CD4-positive, CD25-positive, alpha-beta regulatory T cell (primary cell): ENCODE measurements around the gene CD300LD. TPM values are rescaled to one million over a fixed set of nuclear protein-coding genes. Genes with fewer than 3 reads are reported as not detected.
A peak's percentile ranks its signal among the peaks of the same experiment; 100 is the strongest.
"Not testable (repeated sequence)": the region's sequence is repeated elsewhere in the genome, so short reads cannot be mapped to it uniquely, and the experiment has no call there.

Source experiments
- ATAC-seq, 2 donors: fragments of 150-1000 bp; cut with Tn5 transposase; one replicate each; pipeline ENCODE4 v1.10.0; 2021; ENCODE audit warnings: low read depth in 2 of 2, moderate number of reproducible peaks in 2 of 2, moderate library complexity in 1 of 2
- DNase-seq, 3 donors: peaks; one replicate each; pipeline versions ENCODE4 v3.0.0 to v3.0.0-alpha.2; 2012 to 2022; ENCODE audit warnings: mixed read lengths in 1 of 3
- H3K27ac ChIP-seq: one replicate; pipeline ENCODE4 v1.7.0; 2013; ENCODE audit warnings: mild to moderate bottlenecking, low read length; ENCODE audit not compliant: insufficient read depth, poor library complexity, severe bottlenecking
- H3K27me3 ChIP-seq: one replicate; pipeline ENCODE4 v1.7.0; 2013; ENCODE audit warnings: low read length; ENCODE audit not compliant: control insufficient read depth, insufficient read depth
- H3K36me3 ChIP-seq: one replicate; pipeline ENCODE4 v1.7.0; 2013; ENCODE audit warnings: mild to moderate bottlenecking, low read length, moderate library complexity; ENCODE audit not compliant: control insufficient read depth, insufficient read depth
- H3K4me1 ChIP-seq: 2 replicates; pipeline ENCODE4 v1.7.0; 2013; ENCODE audit warnings: mild to moderate bottlenecking, low read length; ENCODE audit not compliant: insufficient read depth, control insufficient read depth, poor library complexity, severe bottlenecking
- H3K4me3 ChIP-seq: one replicate; pipeline ENCODE4 v1.7.0; 2013; ENCODE audit warnings: low read depth, mild to moderate bottlenecking, low read length, moderate library complexity
- H3K9me3 ChIP-seq, 2 experiments: 1 replicate in 1 of 2; 2 replicates in 1 of 2; pipeline ENCODE4 v1.7.0; 2013; ENCODE audit warnings: low read length in 2 of 2, mild to moderate bottlenecking in 1 of 2, moderate library complexity in 1 of 2; ENCODE audit not compliant: control insufficient read depth in 2 of 2
- H3K27ac Mint-ChIP-seq, 3 donors: one replicate each; pipeline ENCODE4 v1.8.0; 2020 to 2022; ENCODE audit warnings: mild to moderate bottlenecking in 3 of 3, mixed read lengths in 3 of 3, moderate library complexity in 2 of 3
- H3K27me3 Mint-ChIP-seq: one replicate; pipeline ENCODE4 v1.8.0; 2022; ENCODE audit warnings: mild to moderate bottlenecking, mixed read lengths
- H3K36me3 Mint-ChIP-seq: one replicate; pipeline ENCODE4 v1.8.0; 2020; ENCODE audit warnings: mixed read lengths
- H3K4me1 Mint-ChIP-seq, 4 donors: one replicate each; pipeline ENCODE4 v1.8.0; 2020 to 2022; ENCODE audit warnings: mixed read lengths in 4 of 4, mild to moderate bottlenecking in 1 of 4
- H3K4me3 Mint-ChIP-seq, 4 donors: one replicate each; pipeline ENCODE4 v1.8.0; 2020 to 2022; ENCODE audit warnings: mild to moderate bottlenecking in 4 of 4, mixed read lengths in 4 of 4, moderate library complexity in 3 of 4
- H3K9me3 Mint-ChIP-seq, 7 donors: one replicate each; pipeline ENCODE4 v1.8.0; 2020 to 2022; ENCODE audit warnings: mixed read lengths in 7 of 7, mild to moderate bottlenecking in 3 of 7, moderate library complexity in 2 of 7
- polyA plus RNA-seq, 4 donors: library from polyadenylated mRNA; unstranded; fragments of 300-500 nt; fragmentation: Illumina TruSeq; gene quantifications; one replicate each; pipeline ENCODE4 v1.2.3, GENCODE V29; 2021
- total RNA-seq: library from RNA; stranded (reverse); gene quantifications from one replicate; pipeline ENCODE4 v1.2.3, GENCODE V29; 2022

The CD300LD gene
- total and polyA plus RNA-seq, 5 donors from 2014 or later = not detected

DNA sequence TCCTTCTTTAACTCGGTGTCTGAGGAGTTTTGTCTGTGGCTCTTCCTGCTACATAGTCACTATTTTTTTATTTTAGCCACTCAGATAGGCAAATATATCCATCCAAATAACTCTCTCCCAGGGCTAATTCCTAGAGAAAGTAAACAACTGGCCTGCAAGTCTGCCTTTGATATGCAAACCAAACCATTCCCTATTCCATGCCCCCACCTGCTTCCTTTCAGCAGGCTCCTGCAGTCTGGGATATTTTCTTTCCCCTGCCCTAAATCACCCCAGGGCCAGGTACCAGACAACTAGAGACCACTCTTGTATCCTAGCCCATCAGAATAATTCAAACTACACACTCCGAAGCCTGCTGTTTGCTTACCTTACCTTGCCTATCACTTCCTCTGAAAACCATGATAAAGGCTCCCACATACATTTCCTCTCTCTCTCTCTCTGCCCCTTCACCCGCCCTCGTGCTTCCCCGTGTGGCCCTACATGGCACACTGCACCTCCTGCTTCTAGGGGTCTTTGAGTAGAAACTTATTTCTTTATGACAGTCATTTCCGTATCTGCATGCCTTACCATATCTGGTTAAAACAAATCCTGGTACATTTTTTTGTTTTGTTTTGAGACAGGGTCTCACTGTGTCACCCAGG, 33.1 kb downstream of the CD300LD start:
- DNase-seq (no peak), ATAC-seq (no peak)
- Histone ChIP-seq H3K4me3 (no peak overlapping the region), H3K36me3 (no peaks in the 10 kb centered on the region), H3K27ac (no peak overlapping the region), H3K9me3 (no peaks in the 10 kb centered on the region), H3K27me3 (no peaks in the 10 kb centered on the region), H3K4me1 (no peaks in the 10 kb centered on the region)
- H3K9me3 Mint-ChIP-seq = peaks cover 0 to 3% (median 0%) of the 10 kb centered on the region in 7 donors
- H3K27me3 Mint-ChIP-seq = peaks cover 20% of the 10 kb centered on the region
- no peak overlapping the region for H3K27ac Mint-ChIP-seq
- H3K4me3 Mint-ChIP-seq = no peak overlapping the region
- H3K36me3 Mint-ChIP-seq = no peaks in the 10 kb centered on the region
- H3K4me1 Mint-ChIP-seq = peaks cover 0 to 6% (median 0%) of the 10 kb centered on the region in 4 donors

DNA sequence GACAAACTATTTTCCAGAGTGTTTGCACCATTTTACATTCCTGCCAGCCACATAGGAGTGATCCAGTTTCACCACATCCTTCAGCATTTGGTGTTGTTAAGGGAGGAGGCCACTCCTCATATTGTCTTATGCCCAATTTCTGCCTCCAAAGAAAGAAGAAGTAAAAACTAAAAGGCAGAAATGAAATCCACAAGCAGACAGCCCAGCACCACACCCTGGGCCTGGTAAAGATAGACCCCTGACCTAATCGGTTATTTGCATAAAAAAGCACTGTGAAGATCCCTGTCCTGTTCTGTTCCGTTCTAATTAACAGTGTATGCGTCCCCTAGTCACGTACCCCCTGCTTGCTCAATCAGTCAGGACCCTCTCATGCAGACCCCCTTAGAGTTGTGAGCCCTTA, 33.7 kb downstream of the CD300LD start:
- not testable (repeated sequence) for H3K27me3 ChIP-seq, ATAC-seq, H3K36me3 Mint-ChIP-seq, H3K27ac Mint-ChIP-seq, H3K9me3 ChIP-seq, H3K9me3 Mint-ChIP-seq, H3K4me1 Mint-ChIP-seq, DNase-seq, H3K4me3 ChIP-seq, H3K4me1 ChIP-seq, H3K36me3 ChIP-seq, H3K4me3 Mint-ChIP-seq, H3K27ac ChIP-seq
- H3K27me3 Mint-ChIP-seq = peaks cover 22% of the 10 kb centered on the region

DNA sequence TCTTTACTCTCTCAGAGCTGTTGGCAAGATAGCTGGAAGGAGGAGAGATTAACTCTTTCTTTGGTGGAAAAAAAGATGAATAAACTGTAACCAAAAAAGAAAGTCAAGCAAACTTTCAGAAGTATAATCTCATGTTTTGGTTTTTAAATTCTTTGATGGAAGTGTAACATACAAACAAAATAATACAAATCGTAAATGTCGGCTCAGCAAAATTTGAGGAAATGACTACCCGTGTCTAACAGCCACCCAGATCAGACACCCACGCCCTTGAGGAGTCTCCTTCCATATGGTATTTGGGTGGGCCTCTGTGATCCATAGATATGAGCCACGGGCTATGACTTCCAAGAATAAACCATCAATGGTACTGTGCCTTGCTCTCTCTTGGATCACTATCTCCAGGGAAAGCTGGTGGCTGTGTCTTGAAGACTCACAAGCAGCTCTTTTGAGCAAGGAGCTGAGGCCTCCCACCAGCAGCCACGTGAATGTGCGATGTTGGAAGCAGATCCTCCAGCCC, 36.6 kb downstream of the CD300LD start:
- Histone ChIP-seq H3K27ac (no peak overlapping the region), H3K4me3 (no peak overlapping the region), H3K27me3 (no peaks in the 10 kb centered on the region), H3K4me1 (no peaks in the 10 kb centered on the region), H3K9me3 (no peaks in the 10 kb centered on the region), H3K36me3 (no peaks in the 10 kb centered on the region)
- DNase-seq (no peak), ATAC-seq (no peak)
- no peak overlapping the region for H3K27ac Mint-ChIP-seq
- no peak overlapping the region for H3K4me3 Mint-ChIP-seq
- peaks cover 0 to 6% (median 0%) of the 10 kb centered on the region in 4 donors for H3K4me1 Mint-ChIP-seq
- H3K36me3 Mint-ChIP-seq = no peaks in the 10 kb centered on the region
- H3K9me3 Mint-ChIP-seq = peaks cover 0 to 3% (median 0%) of the 10 kb centered on the region in 7 donors
- H3K27me3 Mint-ChIP-seq = peaks cover 24% of the 10 kb centered on the region

DNA sequence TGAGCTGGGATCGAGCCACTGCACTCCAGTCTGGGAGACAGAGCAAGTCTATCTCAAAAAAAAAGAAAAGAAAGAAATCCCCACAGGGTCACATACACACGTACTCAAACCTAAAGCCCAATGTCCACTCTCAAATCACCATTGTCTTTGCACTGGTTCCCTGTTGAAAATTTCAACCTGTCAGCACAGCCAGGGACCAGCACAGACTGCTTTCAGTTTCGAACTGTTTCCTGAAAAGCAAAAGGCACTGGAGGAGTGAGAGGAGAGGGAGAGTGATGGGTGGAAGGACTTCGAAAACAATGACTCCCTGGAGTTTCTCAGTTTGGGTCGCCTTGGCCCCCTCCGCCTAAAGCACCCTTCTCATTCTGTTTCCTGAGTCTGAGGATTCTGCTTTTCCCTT, 37.2 kb downstream of the CD300LD start:
- H3K36me3 ChIP-seq = no peaks in the 10 kb centered on the region
- no peaks in the 10 kb centered on the region for H3K9me3 ChIP-seq
- H3K27me3 Mint-ChIP-seq = peaks cover 24% of the 10 kb centered on the region
- H3K4me1 ChIP-seq = no peaks in the 10 kb centered on the region
- no peak overlapping the region for H3K4me3 Mint-ChIP-seq
- peak overlapping the region in 1 of 3 donors; percentile 57 for H3K27ac Mint-ChIP-seq
- no peaks in the 10 kb centered on the region for H3K36me3 Mint-ChIP-seq
- no peaks in the 10 kb centered on the region for H3K27me3 ChIP-seq
- no peak for DNase-seq
- no peak overlapping the region for H3K27ac ChIP-seq
- H3K9me3 Mint-ChIP-seq = peaks cover 0 to 3% (median 0%) of the 10 kb centered on the region in 7 donors
- H3K4me1 Mint-ChIP-seq = peaks cover 0 to 6% (median 0%) of the 10 kb centered on the region in 4 donors
- no peak overlapping the region for H3K4me3 ChIP-seq
- ATAC-seq = no peak

DNA sequence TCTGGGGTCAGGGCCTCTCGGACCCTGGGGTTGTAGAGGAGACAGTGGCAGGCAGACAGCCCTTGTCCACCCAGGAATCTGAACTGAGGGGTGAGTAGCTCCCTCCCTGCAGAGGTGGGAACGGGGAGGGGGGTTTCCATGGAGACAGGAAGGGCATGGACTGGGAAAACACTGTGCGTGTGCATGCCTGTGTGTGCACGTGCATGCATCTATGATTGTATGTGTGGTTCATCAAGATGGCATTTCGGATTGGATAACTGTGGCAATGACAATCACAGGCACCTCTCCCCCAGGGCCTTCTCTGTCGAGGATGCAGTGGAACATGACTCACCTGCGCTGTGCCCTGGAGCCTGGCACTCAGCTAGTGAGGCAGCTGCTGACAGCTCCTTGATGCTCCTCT, 40.0 kb downstream of the CD300LD start:
- Histone ChIP-seq H3K4me1 (no peaks in the 10 kb centered on the region), H3K27me3 (no peaks in the 10 kb centered on the region), H3K9me3 (no peaks in the 10 kb centered on the region), H3K27ac (no peak overlapping the region), H3K4me3 (no peak overlapping the region), H3K36me3 (no peaks in the 10 kb centered on the region)
- Mint-ChIP-seq H3K9me3 (peaks cover 0 to 3% (median 0%) of the 10 kb centered on the region in 7 donors), H3K36me3 (no peaks in the 10 kb centered on the region), H3K27me3 (peaks cover 17% of the 10 kb centered on the region), H3K4me3 (no peak overlapping the region), H3K4me1 (peaks cover 0 to 4% (median 2%) of the 10 kb centered on the region in 4 donors), H3K27ac (no peak overlapping the region)
- ATAC-seq (no peak), DNase-seq (no peak)

DNA sequence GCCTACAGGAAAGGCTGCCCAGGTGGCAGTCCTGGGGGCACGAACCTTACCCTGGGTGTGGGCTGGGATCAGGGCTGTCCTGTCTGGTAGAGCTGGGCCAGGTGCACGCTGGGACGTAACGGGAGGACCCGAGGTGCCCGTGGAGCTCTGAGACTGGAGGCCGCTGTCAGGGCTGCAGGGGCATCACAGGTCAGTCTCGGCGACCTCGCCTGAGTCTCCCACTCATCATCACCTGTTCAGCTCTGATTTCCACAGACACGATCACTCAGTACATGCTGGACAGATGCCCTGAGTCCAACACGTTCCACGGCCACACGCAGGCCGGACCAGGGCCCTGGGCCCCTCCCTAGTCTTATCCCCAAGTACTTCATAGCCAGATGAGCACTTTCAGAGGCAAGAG, 41.5 kb downstream of the CD300LD start:
- Histone ChIP-seq H3K27me3 (no peaks in the 10 kb centered on the region), H3K9me3 (no peaks in the 10 kb centered on the region), H3K4me1 (no peaks in the 10 kb centered on the region), H3K4me3 (no peak overlapping the region), H3K27ac (no peak overlapping the region), H3K36me3 (no peaks in the 10 kb centered on the region)
- peaks cover 16% of the 10 kb centered on the region for H3K27me3 Mint-ChIP-seq
- ATAC-seq (no peak), DNase-seq (no peak)
- H3K27ac Mint-ChIP-seq = no peak overlapping the region
- H3K4me1 Mint-ChIP-seq = peaks cover 0 to 3% (median under 1%) of the 10 kb centered on the region in 4 donors
- no peaks in the 10 kb centered on the region for H3K36me3 Mint-ChIP-seq
- no peaks in the 10 kb centered on the region for H3K9me3 Mint-ChIP-seq
- H3K4me3 Mint-ChIP-seq = no peak overlapping the region

DNA sequence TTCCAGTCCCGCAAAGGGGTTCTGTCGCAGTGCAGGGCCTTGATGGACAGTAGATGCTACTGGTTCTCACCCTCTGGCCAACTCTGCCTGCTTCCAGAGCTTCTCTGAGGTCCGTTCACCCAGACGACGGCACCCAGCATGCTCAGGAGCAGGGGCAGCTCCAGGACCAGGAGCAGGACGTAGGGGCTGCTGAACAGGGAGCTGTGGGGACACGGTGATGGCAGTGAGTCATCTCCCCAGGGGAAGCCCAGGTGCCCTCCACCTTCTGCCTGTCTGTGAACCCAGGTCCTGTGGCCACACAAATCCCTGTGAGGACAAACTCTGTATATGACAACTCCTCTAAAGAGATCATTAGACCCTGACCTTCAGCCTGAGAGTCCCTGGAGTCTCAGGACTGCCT, 42.7 kb downstream of the CD300LD start:
- no peaks in the 10 kb centered on the region for H3K9me3 ChIP-seq
- ATAC-seq (no peak), DNase-seq (no peak)
- H3K27ac ChIP-seq = no peak overlapping the region
- H3K36me3 ChIP-seq = no peaks in the 10 kb centered on the region
- peaks cover 0 to 3% (median under 1%) of the 10 kb centered on the region in 4 donors for H3K4me1 Mint-ChIP-seq
- no peak overlapping the region for H3K4me3 Mint-ChIP-seq
- no peak overlapping the region for H3K4me3 ChIP-seq
- no peak overlapping the region for H3K27ac Mint-ChIP-seq
- no peaks in the 10 kb centered on the region for H3K4me1 ChIP-seq
- peaks cover 11% of the 10 kb centered on the region for H3K27me3 Mint-ChIP-seq
- no peaks in the 10 kb centered on the region for H3K36me3 Mint-ChIP-seq
- H3K9me3 Mint-ChIP-seq = no peaks in the 10 kb centered on the region
- no peaks in the 10 kb centered on the region for H3K27me3 ChIP-seq

DNA sequence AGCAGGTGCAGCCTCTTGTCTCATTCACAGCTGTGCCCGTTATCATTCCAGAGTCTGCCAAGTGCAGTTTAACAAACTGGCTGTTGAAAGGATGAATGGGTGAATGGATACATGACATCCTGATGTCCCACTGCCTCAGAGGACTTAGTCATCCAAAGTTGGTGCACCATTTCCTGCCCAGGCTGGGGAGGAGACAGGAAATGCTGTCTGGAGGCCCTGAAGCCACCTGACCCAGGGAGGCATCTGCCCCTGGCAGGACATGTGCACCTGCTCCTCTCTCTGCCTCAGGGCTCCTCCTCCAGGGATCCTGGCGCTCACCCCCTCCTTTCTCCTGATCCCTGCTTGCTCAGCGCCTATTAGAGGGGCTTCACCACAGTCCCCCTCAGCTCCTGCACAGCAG, 44.3 kb downstream of the CD300LD start:
- Histone ChIP-seq H3K27ac (no peak overlapping the region), H3K36me3 (no peaks in the 10 kb centered on the region), H3K4me3 (no peak overlapping the region), H3K9me3 (no peaks in the 10 kb centered on the region), H3K27me3 (no peaks in the 10 kb centered on the region), H3K4me1 (no peaks in the 10 kb centered on the region)
- no peaks in the 10 kb centered on the region for H3K9me3 Mint-ChIP-seq
- peaks cover 0 to 3% (median under 1%) of the 10 kb centered on the region in 4 donors for H3K4me1 Mint-ChIP-seq
- H3K36me3 Mint-ChIP-seq = no peaks in the 10 kb centered on the region
- DNase-seq (peak in 1 of 3 donors; percentile 49), ATAC-seq (no peak)
- H3K4me3 Mint-ChIP-seq = no peak overlapping the region
- peaks cover 2% of the 10 kb centered on the region for H3K27me3 Mint-ChIP-seq
- peak overlapping the region in 1 of 3 donors; percentile 63 for H3K27ac Mint-ChIP-seq
